NCI-H2081 (cell line): ENCODE data around the gene TRAPPC12.
"Not testable (repeated sequence)": the region's sequence is repeated elsewhere in the genome, so short reads cannot be mapped to it uniquely, and the experiment has no call there.

Experiments
- DNase-seq, 2 experiments: peaks; one replicate each; lab custom pipeline; 2025; lab: John Stamatoyannopoulos, UW

TRAPPC12 gene

GRCh38 chr2:3454005-3454404 is 74.5 kb downstream of the TRAPPC12 start:
- not testable (repeated sequence) for DNase-seq

- DNase-seq = no peak
These were observed 75.3 kb downstream of the TRAPPC12 start for GRCh38 chr2:3454802-3455201.

GRCh38 chr2:3456125-3456524 is 76.6 kb downstream of the TRAPPC12 start:
- no peak for DNase-seq

- no peak for DNase-seq
These were observed 78.3 kb downstream of the TRAPPC12 start for GRCh38 chr2:3457524-3458395.

GRCh38 chr2:3458396-3459184 is 79.1 kb downstream of the TRAPPC12 start:
- DNase-seq = no peak

- no peak for DNase-seq
These were observed 79.9 kb downstream of the TRAPPC12 start for GRCh38 chr2:3459185-3460015.

- no peak for DNase-seq
These were observed 80.7 kb downstream of the TRAPPC12 start for GRCh38 chr2:3460156-3460555.

GRCh38 chr2:3460831-3461800 is 81.6 kb downstream of the TRAPPC12 start:
- peak; percentile 25 to 52 for DNase-seq

- peak; percentile 45 to 61 for DNase-seq
These were observed 82.5 kb downstream of the TRAPPC12 start for GRCh38 chr2:3461801-3462492.

GRCh38 chr2:3462493-3463104 is 83.1 kb downstream of the TRAPPC12 start:
- DNase-seq = no peak

GRCh38 chr2:3463186-3463835 is 83.8 kb downstream of the TRAPPC12 start:
- no peak for DNase-seq

- no peak for DNase-seq
These were observed 84.5 kb downstream of the TRAPPC12 start for GRCh38 chr2:3463944-3464343.

- DNase-seq = no peak
These were observed 85.0 kb downstream of the TRAPPC12 start for GRCh38 chr2:3464401-3465005.

- DNase-seq = no peak
These were observed 85.8 kb downstream of the TRAPPC12 start for GRCh38 chr2:3465328-3465727.

- no peak for DNase-seq
These were observed 86.5 kb downstream of the TRAPPC12 start for GRCh38 chr2:3465844-3466481.

- no peak for DNase-seq
These were observed 87.0 kb downstream of the TRAPPC12 start for GRCh38 chr2:3466482-3466863.

GRCh38 chr2:3466966-3467365 is 87.5 kb downstream of the TRAPPC12 start:
- no peak for DNase-seq

- no peak for DNase-seq
These were observed 88.2 kb downstream of the TRAPPC12 start for GRCh38 chr2:3467654-3468053.
